NT2/D1 (cell line): ENCODE results near the gene HNF1A.
"Not testable (repeated sequence)": the region's sequence is repeated elsewhere in the genome, so short reads cannot be mapped to it uniquely, and the experiment has no call there.

ENCODE experiments used
- DNase-seq: peaks from one replicate; pipeline ENCODE4 v3.0.0-alpha.2; 2011; ENCODE audit warnings: low read depth, low spot score
- H3K27me3 ChIP-seq: 2 replicates; pipeline ENCODE4 v1.6.0; 2011; ENCODE audit warnings: mild to moderate bottlenecking; ENCODE audit not compliant: insufficient read length, insufficient read depth
- H3K36me3 ChIP-seq: 2 replicates; pipeline ENCODE4 v1.6.1; 2011; ENCODE audit warnings: mild to moderate bottlenecking, low read length, mixed read lengths; ENCODE audit not compliant: insufficient read depth, insufficient read length
- H3K4me1 ChIP-seq: 2 replicates; pipeline ENCODE4 v1.5.1; 2011; ENCODE audit not compliant: insufficient read depth, insufficient read length
- H3K4me3 ChIP-seq: 2 replicates; pipeline ENCODE4 v1.5.1; 2011; ENCODE audit warnings: low read depth; ENCODE audit not compliant: insufficient read length
- H3K9ac ChIP-seq: 2 replicates; pipeline ENCODE4 v1.6.0; 2011; ENCODE audit warnings: low read depth; ENCODE audit not compliant: insufficient read length
- H3K9me3 ChIP-seq: 2 replicates; pipeline ENCODE4 v1.5.1; 2011; ENCODE audit warnings: mild to moderate bottlenecking, low read length; ENCODE audit not compliant: insufficient read depth
- SUZ12 ChIP-seq: IDR thresholded peaks from 2 replicates; pipeline ENCODE4 v1.6.1; 2011; ENCODE audit not compliant: insufficient read length, insufficient read depth; ENCODE audit errors: extremely low read depth
- YY1 ChIP-seq: IDR thresholded peaks from 2 replicates; pipeline ENCODE4 v1.6.1; 2011; ENCODE audit not compliant: insufficient read length, insufficient read depth
- ZNF274 ChIP-seq: IDR thresholded peaks from 2 replicates; pipeline ENCODE4 v1.6.1; 2011; ENCODE audit warnings: mild to moderate bottlenecking, low read depth, low read length

Gene HNF1A

GRCh38 chr12:120944645-120945217, 33.6 kb upstream of the HNF1A start:
- Histone ChIP-seq H3K4me1 (no peaks in the 10 kb centered on the region), H3K36me3 (no peaks in the 10 kb centered on the region), H3K27me3 (no peaks in the 10 kb centered on the region), H3K9ac (no peak overlapping the region), H3K4me3 (no peak overlapping the region), H3K9me3 (no peaks in the 10 kb centered on the region)
- TF ChIP-seq YY1: no peak
- no peak for TF ChIP-seq SUZ12
- TF ChIP-seq ZNF274: no peak
- DNase-seq: peak; percentile 59

- not testable (repeated sequence) for H3K9me3 ChIP-seq, DNase-seq, H3K4me1 ChIP-seq, H3K27me3 ChIP-seq, H3K9ac ChIP-seq, H3K4me3 ChIP-seq, H3K36me3 ChIP-seq
Measured at GRCh38 chr12:120945516-120945915, 32.8 kb upstream of the HNF1A start.

GRCh38 chr12:120950260-120950799, 28.0 kb upstream of the HNF1A start:
- DNase-seq, H3K9me3 ChIP-seq, H3K27me3 ChIP-seq, H3K9ac ChIP-seq, H3K4me3 ChIP-seq, H3K4me1 ChIP-seq, H3K36me3 ChIP-seq: not testable (repeated sequence)

GRCh38 chr12:120950807-120951206, 27.5 kb upstream of the HNF1A start:
- no peak for TF ChIP-seq ZNF274
- no peak for TF ChIP-seq SUZ12
- no peak for TF ChIP-seq YY1
- H3K9ac ChIP-seq: no peak overlapping the region
- DNase-seq: no peak
- no peaks in the 10 kb centered on the region for H3K27me3 ChIP-seq
- no peak overlapping the region for H3K4me3 ChIP-seq
- no peaks in the 10 kb centered on the region for H3K36me3 ChIP-seq
- peaks cover 8% of the 10 kb centered on the region; the same call in 1 of the 2 replicates for H3K9me3 ChIP-seq
- no peaks in the 10 kb centered on the region for H3K4me1 ChIP-seq

- Histone ChIP-seq H3K36me3 (no peaks in the 10 kb centered on the region), H3K4me3 (no peak overlapping the region), H3K4me1 (no peaks in the 10 kb centered on the region), H3K9me3 (peaks cover 8% of the 10 kb centered on the region; the same call in 1 of the 2 replicates), H3K9ac (no peak overlapping the region), H3K27me3 (no peaks in the 10 kb centered on the region)
- no peak for DNase-seq
- TF ChIP-seq SUZ12 (no peak), YY1 (no peak), ZNF274 (no peak)
Measured at GRCh38 chr12:120955232-120955631, 23.1 kb upstream of the HNF1A start.

GRCh38 chr12:120956579-120957300, 21.6 kb upstream of the HNF1A start:
- TF ChIP-seq ZNF274: no peak
- no peak for TF ChIP-seq SUZ12
- TF ChIP-seq YY1: no peak
- Histone ChIP-seq H3K4me1 (no peaks in the 10 kb centered on the region), H3K4me3 (no peak overlapping the region), H3K9ac (no peak overlapping the region), H3K27me3 (no peaks in the 10 kb centered on the region), H3K36me3 (no peaks in the 10 kb centered on the region), H3K9me3 (no peaks in the 10 kb centered on the region)
- no peak for DNase-seq

- H3K27me3 ChIP-seq: no peaks in the 10 kb centered on the region
- no peak overlapping the region for H3K9ac ChIP-seq
- no peaks in the 10 kb centered on the region for H3K9me3 ChIP-seq
- no peak overlapping the region for H3K4me3 ChIP-seq
- DNase-seq: no peak
- TF ChIP-seq SUZ12 (no peak), ZNF274 (no peak), YY1 (no peak)
- no peaks in the 10 kb centered on the region for H3K4me1 ChIP-seq
- no peaks in the 10 kb centered on the region for H3K36me3 ChIP-seq
Measured at GRCh38 chr12:120959111-120959878, 19.0 kb upstream of the HNF1A start.
